Measurements from ENCODE around the gene SCNM1.
"Not testable (repeated sequence)": the region's sequence is repeated elsewhere in the genome, so short reads cannot be mapped to it uniquely, and the experiment has no call there.

SCNM1 gene

DNA sequence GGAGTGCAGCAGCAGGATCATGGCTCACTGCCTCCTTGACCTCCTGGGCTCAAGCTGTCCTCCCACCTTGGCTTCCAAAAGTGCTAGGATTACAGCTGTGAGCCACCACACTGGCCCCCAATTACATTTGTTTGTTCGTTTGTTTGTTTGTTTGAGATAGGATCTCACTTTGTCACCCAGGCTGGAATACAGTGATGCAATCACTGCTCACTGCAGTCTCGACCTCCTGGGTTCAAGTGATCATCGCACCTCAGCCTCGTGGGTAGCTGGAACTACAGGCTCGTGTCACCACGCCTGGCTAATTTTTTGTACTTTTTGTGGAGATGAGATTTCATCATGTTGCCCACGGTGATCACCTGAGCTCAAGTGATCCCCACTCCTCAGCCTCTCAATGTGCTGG is 26.1 kb downstream of the SCNM1 start:
- Histone ChIP-seq H4K8ac (ENCODE audit: low read length) (no peak overlapping the region), H3K79me1 (replicated peaks; ENCODE audit: low read length, poor library complexity, severe bottlenecking) (peaks cover 9% of the 10 kb centered on the region), H3K36me3 (ENCODE audit: control insufficient read depth in 1 of 2, insufficient read depth in 2 of 2, low read depth in 1 of 2, low read length in 2 of 2) (no peaks in the 10 kb centered on the region), H2BK15ac (ENCODE audit: low read depth, poor library complexity, severe bottlenecking) (no peak overlapping the region), H2BK5ac (ENCODE audit: low read depth, low read length, poor library complexity, severe bottlenecking) (no peak overlapping the region), H3K9ac (ENCODE audit: low read length) (no peak overlapping the region), H2AFZ (ENCODE audit: low read depth, low read length) (peak overlapping the region; percentile 18), H3K4me3 (ENCODE audit: insufficient read depth in 1 of 2, low read depth in 1 of 2, low read length in 2 of 2) (no peak overlapping the region), H3K27me3 (ENCODE audit: control insufficient read depth in 1 of 2, insufficient read depth in 1 of 2, low read length in 2 of 2) (no peaks in the 10 kb centered on the region), H2AK5ac (ENCODE audit: low read length, severe bottlenecking) (no peak overlapping the region), H4K91ac (ENCODE audit: low read length) (no peak overlapping the region), H3K4me1 (ENCODE audit: control insufficient read depth, insufficient read depth, low read depth, low read length) (peaks cover 4% of the 10 kb centered on the region), H3K9me3 (ENCODE audit: control insufficient read depth, low read length) (no peaks in the 10 kb centered on the region), H3K23ac (ENCODE audit: low read length in 2 of 2) (no peak overlapping the region), H2BK12ac (ENCODE audit: low read length in 2 of 2) (no peak overlapping the region), H3K18ac (ENCODE audit: low read depth in 1 of 2, low read length in 2 of 2) (no peak overlapping the region), H3K27ac (ENCODE audit: low read length, poor library complexity, severe bottlenecking) (no peak overlapping the region), H3K14ac (ENCODE audit: low read length in 2 of 2) (no peak overlapping the region), H2BK120ac (ENCODE audit: low read depth, low read length) (no peak overlapping the region), H3K4me2 (ENCODE audit: low read length, poor library complexity, severe bottlenecking) (no peak overlapping the region), H3K4ac (ENCODE audit: low read depth in 1 of 2, low read length in 2 of 2) (no peak overlapping the region)
- 79% methylated on average over 6 of the region's 7 CpGs for WGBS
- DNase-seq = no peak

DNA sequence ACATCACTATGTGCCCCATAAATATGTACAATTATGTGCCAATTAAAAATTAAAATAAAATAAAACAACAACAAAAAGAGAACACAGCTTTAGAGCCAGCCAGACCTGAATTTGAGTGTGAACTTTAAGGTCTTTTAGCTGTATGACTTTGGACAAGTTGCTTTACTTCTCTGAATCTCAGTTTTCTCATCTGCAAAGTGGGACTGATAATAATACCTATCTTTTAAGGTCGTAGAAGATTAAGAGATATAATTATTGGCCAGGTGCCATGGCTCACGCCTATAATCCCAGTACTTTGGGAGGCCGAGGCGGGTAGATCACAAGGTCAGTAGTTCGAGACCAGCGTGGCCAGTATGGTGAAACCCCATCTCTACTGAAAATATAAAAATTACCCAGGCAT is 27.4 kb downstream of the SCNM1 start:
- peaks cover 5% of the 10 kb centered on the region for H3K4me1 ChIP-seq (ENCODE audit: control insufficient read depth, insufficient read depth, low read depth, low read length)
- H4K91ac ChIP-seq (ENCODE audit: low read length) = no peak overlapping the region
- H3K79me1 ChIP-seq (replicated peaks; ENCODE audit: low read length, poor library complexity, severe bottlenecking) = peaks cover 10% of the 10 kb centered on the region
- H2BK12ac ChIP-seq (ENCODE audit: low read length in 2 of 2) = no peak overlapping the region
- H3K4me3 ChIP-seq (ENCODE audit: insufficient read depth in 1 of 2, low read depth in 1 of 2, low read length in 2 of 2) = no peak overlapping the region
- H3K27me3 ChIP-seq (ENCODE audit: control insufficient read depth in 1 of 2, insufficient read depth in 1 of 2, low read length in 2 of 2) = no peaks in the 10 kb centered on the region
- no peak overlapping the region for H2AFZ ChIP-seq (ENCODE audit: low read depth, low read length)
- H2BK5ac ChIP-seq (ENCODE audit: low read depth, low read length, poor library complexity, severe bottlenecking) = no peak overlapping the region
- WGBS = 96% methylated on average over 6 of the region's 6 CpGs
- H2AK5ac ChIP-seq (ENCODE audit: low read length, severe bottlenecking) = no peak overlapping the region
- no peak overlapping the region for H3K4ac ChIP-seq (ENCODE audit: low read depth in 1 of 2, low read length in 2 of 2)
- H3K36me3 ChIP-seq (ENCODE audit: control insufficient read depth in 1 of 2, insufficient read depth in 2 of 2, low read depth in 1 of 2, low read length in 2 of 2) = no peaks in the 10 kb centered on the region
- H2BK120ac ChIP-seq (ENCODE audit: low read depth, low read length) = no peak overlapping the region
- no peak overlapping the region for H3K23ac ChIP-seq (ENCODE audit: low read length in 2 of 2)
- H2BK15ac ChIP-seq (ENCODE audit: low read depth, poor library complexity, severe bottlenecking) = no peak overlapping the region
- no peak overlapping the region for H3K27ac ChIP-seq (ENCODE audit: low read length, poor library complexity, severe bottlenecking)
- H4K8ac ChIP-seq (ENCODE audit: low read length) = no peak overlapping the region
- no peak overlapping the region for H3K14ac ChIP-seq (ENCODE audit: low read length in 2 of 2)
- no peak overlapping the region for H3K18ac ChIP-seq (ENCODE audit: low read depth in 1 of 2, low read length in 2 of 2)
- no peak for DNase-seq
- no peak overlapping the region for H3K4me2 ChIP-seq (ENCODE audit: low read length, poor library complexity, severe bottlenecking)
- H3K9ac ChIP-seq (ENCODE audit: low read length) = no peak overlapping the region
- no peaks in the 10 kb centered on the region for H3K9me3 ChIP-seq (ENCODE audit: control insufficient read depth, low read length)

DNA sequence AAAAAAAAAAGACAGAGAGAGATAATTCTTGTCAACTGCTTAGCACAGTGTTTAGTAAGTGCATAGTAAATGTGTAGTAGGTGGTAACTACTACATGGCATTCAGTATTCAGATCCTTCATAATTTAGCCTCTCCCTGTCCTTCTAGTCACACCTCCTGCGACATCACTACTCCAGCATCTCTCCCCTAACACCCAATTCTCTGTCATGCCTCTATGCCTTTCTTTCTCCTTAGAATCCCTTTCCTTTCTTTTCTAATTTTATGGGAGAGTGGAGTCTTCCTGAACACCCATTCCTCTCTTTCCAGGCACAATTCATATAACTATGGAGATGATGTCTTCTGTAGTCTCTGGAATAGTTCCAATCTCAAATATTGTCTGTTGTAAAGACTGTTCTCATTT is 27.9 kb downstream of the SCNM1 start:
- H3K18ac ChIP-seq (ENCODE audit: low read depth in 1 of 2, low read length in 2 of 2) = no peak overlapping the region
- H3K27me3 ChIP-seq (ENCODE audit: control insufficient read depth in 1 of 2, insufficient read depth in 1 of 2, low read length in 2 of 2) = no peaks in the 10 kb centered on the region
- no peak overlapping the region for H3K23ac ChIP-seq (ENCODE audit: low read length in 2 of 2)
- peaks cover 5% of the 10 kb centered on the region for H3K4me1 ChIP-seq (ENCODE audit: control insufficient read depth, insufficient read depth, low read depth, low read length)
- no CpG with 5 or more reads among the region's 1 CpG for WGBS
- no peak overlapping the region for H2BK12ac ChIP-seq (ENCODE audit: low read length in 2 of 2)
- H2BK5ac ChIP-seq (ENCODE audit: low read depth, low read length, poor library complexity, severe bottlenecking) = no peak overlapping the region
- no peaks in the 10 kb centered on the region for H3K9me3 ChIP-seq (ENCODE audit: control insufficient read depth, low read length)
- H3K79me1 ChIP-seq (replicated peaks; ENCODE audit: low read length, poor library complexity, severe bottlenecking) = peaks cover 7% of the 10 kb centered on the region
- no peak overlapping the region for H3K9ac ChIP-seq (ENCODE audit: low read length)
- no peak overlapping the region for H3K4me3 ChIP-seq (ENCODE audit: insufficient read depth in 1 of 2, low read depth in 1 of 2, low read length in 2 of 2)
- no peak overlapping the region for H3K4me2 ChIP-seq (ENCODE audit: low read length, poor library complexity, severe bottlenecking)
- no peak overlapping the region for H3K14ac ChIP-seq (ENCODE audit: low read length in 2 of 2)
- H3K27ac ChIP-seq (ENCODE audit: low read length, poor library complexity, severe bottlenecking) = no peak overlapping the region
- no peak overlapping the region for H2AK5ac ChIP-seq (ENCODE audit: low read length, severe bottlenecking)
- DNase-seq = no peak
- H3K4ac ChIP-seq (ENCODE audit: low read depth in 1 of 2, low read length in 2 of 2) = no peak overlapping the region
- H4K8ac ChIP-seq (ENCODE audit: low read length) = no peak overlapping the region
- H2BK120ac ChIP-seq (ENCODE audit: low read depth, low read length) = no peak overlapping the region
- H3K36me3 ChIP-seq (ENCODE audit: control insufficient read depth in 1 of 2, insufficient read depth in 2 of 2, low read depth in 1 of 2, low read length in 2 of 2) = no peaks in the 10 kb centered on the region
- no peak overlapping the region for H2BK15ac ChIP-seq (ENCODE audit: low read depth, poor library complexity, severe bottlenecking)
- no peak overlapping the region for H4K91ac ChIP-seq (ENCODE audit: low read length)
- no peak overlapping the region for H2AFZ ChIP-seq (ENCODE audit: low read depth, low read length)

DNA sequence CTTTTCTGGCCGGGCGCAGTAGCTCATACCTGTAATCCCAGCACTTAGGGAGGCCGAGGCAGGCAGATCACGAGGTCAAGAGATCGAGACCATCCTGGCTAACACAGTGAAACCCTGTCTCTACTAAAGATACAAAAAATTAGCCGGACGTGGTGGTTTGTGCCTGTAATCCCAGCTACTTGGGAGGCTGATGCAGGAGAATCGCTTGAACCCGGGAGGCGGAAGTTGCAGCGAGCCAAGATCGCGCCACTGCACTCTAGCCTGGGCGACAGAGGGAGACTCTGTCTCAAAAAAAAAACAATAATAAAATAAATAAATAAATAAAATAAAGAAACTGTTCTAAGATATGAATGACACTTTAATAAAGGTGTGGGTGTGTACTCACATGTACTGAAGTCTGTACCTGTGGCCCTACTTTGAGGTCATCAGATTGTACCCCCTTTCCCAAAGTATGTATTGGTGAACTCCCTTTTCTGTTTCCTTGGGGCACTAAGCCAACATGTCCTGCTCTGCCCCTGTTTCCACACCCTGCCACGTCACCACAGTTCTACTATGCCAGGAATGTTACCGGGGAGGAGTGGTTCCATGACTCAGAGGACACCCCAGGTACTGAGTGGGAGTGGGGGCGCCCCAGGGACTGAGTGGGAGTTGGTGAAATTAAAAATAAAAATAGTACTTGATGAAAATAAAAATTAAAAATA is 29.1 kb downstream of the SCNM1 start:
- H4K91ac ChIP-seq (ENCODE audit: low read length); H3K4ac ChIP-seq (ENCODE audit: low read depth in 1 of 2, low read length in 2 of 2); H3K4me2 ChIP-seq (ENCODE audit: low read length, poor library complexity, severe bottlenecking); H2BK12ac ChIP-seq (ENCODE audit: low read length in 2 of 2); H2BK5ac ChIP-seq (ENCODE audit: low read depth, low read length, poor library complexity, severe bottlenecking); H3K27me3 ChIP-seq (ENCODE audit: control insufficient read depth in 1 of 2, insufficient read depth in 1 of 2, low read length in 2 of 2); H3K36me3 ChIP-seq (ENCODE audit: control insufficient read depth in 1 of 2, insufficient read depth in 2 of 2, low read depth in 1 of 2, low read length in 2 of 2); H3K79me1 ChIP-seq (replicated peaks; ENCODE audit: low read length, poor library complexity, severe bottlenecking); H3K18ac ChIP-seq (ENCODE audit: low read depth in 1 of 2, low read length in 2 of 2); H3K4me1 ChIP-seq (ENCODE audit: control insufficient read depth, insufficient read depth, low read depth, low read length); H4K8ac ChIP-seq (ENCODE audit: low read length); H3K9me3 ChIP-seq (ENCODE audit: control insufficient read depth, low read length); H3K23ac ChIP-seq (ENCODE audit: low read length in 2 of 2); H2BK120ac ChIP-seq (ENCODE audit: low read depth, low read length); H2AK5ac ChIP-seq (ENCODE audit: low read length, severe bottlenecking); H2AFZ ChIP-seq (ENCODE audit: low read depth, low read length): not testable (repeated sequence)
- Histone ChIP-seq H3K4me3 (ENCODE audit: insufficient read depth in 1 of 2, low read depth in 1 of 2, low read length in 2 of 2) (peak overlapping the region in 1 of 2 experiments; percentile 53), H3K14ac (ENCODE audit: low read length in 2 of 2) (peak overlapping the region in 1 of 2 experiments; percentile 6), H3K27ac (ENCODE audit: low read length, poor library complexity, severe bottlenecking) (peak overlapping the region; percentile 76), H2BK15ac (ENCODE audit: low read depth, poor library complexity, severe bottlenecking) (peak overlapping the region; percentile 82), H3K9ac (ENCODE audit: low read length) (peak overlapping the region; percentile 86)
- DNase-seq = peak; percentile 56
- WGBS = 80% methylated on average over 9 of the region's 17 CpGs

Measured in mesenchymal stem cell (in vitro differentiated cells and primary cell).